AG04450 (cell line): ENCODE measurements around the gene SWT1. TPM values are rescaled to one million over a fixed set of nuclear protein-coding genes. Genes with fewer than 3 reads are reported as not detected.

Experiments
- CTCF ChIA-PET: fragments of 300-600, 350-600 bp; formaldehyde crosslinking; extraction: SDS; loops from one replicate; lab custom pipeline; 2022; ENCODE audit warnings: antibody characterized with exemption, inconsistent platforms; lab: Charles Lee
- POLR2A ChIA-PET: fragments of 350-600 bp; formaldehyde crosslinking; extraction: SDS; loops from one replicate; lab custom pipeline; 2021; ENCODE audit warnings: antibody characterized with exemption, inconsistent platforms; lab: Yijun Ruan, JAX
- DNase-seq: peaks from one replicate; pipeline ENCODE4 v3.0.0-alpha.2; 2011; ENCODE audit warnings: low read depth, low spot score
- H3K27ac ChIP-seq: one replicate; pipeline ENCODE4 v1.5.1; 2012; ENCODE audit warnings: low read depth, low read length, control low read depth
- H3K27me3 ChIP-seq: one replicate; pipeline ENCODE4 v1.6.0; 2012; ENCODE audit warnings: low read length; ENCODE audit not compliant: control insufficient read depth, insufficient read depth
- H3K4me3 ChIP-seq: 2 replicates; pipeline ENCODE4 v1.5.1; 2011; ENCODE audit warnings: mild to moderate bottlenecking, low read depth, low read length, control low read depth
- H3K9me3 ChIP-seq: 2 replicates; pipeline ENCODE4 v1.5.1; 2012; ENCODE audit warnings: low read length; ENCODE audit not compliant: control insufficient read depth, insufficient read depth
- polyA plus RNA-seq: library from polyadenylated mRNA; depleted of rRNA; stranded (reverse); fragments of >200 nt; gene quantifications from 2 replicates; pipeline ENCODE4 v1.2.3, GENCODE V29; 2011; rRNA removed
- small RNA-seq: library from RNA; depleted of rRNA; stranded (forward); fragments of <200 nt; gene quantifications from one replicate; pipeline ENCODE3, GENCODE V24; 2012; ENCODE audit warnings: low read depth; ENCODE audit not compliant: insufficient read length
- TF ChIP-seq, protein P1 (sequence below): IDR thresholded peaks from 2 replicates; pipeline ENCODE4 v1.5.1; 2011; ENCODE audit warnings: low read depth, low read length, control low read depth, inconsistent platforms

Gene SWT1
- polyA plus RNA-seq, 1 experiment = 3.6 TPM

DNA sequence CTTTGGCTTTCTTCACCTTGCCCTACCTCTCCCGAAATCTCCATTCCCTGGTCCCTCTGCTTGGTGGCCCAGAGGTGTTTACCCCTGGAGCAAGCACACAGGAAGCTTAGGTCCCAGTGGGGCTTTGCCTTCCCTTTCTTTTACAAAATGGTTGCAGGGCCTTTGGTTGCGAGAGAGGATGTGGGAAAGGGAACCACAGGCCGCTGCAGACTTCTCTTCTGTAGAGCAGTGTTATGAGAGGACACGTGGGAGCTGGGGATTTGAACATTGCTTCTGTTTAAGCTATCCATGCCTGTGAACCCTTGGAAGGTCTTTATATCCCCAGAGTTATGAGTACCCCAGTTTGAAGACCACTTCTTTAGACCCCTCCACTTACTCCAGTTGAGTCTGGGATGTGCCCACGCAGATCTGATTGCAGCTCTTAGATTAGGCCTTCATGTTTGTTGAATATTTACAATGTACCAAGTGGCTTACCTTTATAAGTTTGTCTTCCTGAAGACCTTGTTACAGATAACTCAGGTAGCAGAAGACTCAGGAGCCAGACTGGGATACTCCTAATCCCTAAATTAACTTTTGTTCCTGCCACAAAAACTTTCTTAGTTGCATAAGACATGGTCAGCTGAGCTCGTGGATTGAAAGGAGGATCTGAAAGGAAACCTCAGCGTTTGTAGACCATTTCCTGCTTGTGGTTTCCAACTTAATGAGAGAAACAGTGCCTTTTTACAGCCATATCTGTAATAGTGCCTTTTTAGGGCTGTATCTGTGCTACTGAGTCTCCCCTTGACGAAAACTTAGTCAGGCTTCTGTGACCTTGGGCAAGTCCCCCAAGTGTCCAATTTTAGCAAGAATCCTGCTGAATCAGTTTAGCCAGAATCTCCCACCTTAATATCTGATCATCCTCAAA lies 182.0 kb downstream of the SWT1 start:
- TF ChIP-seq, protein P1, sequence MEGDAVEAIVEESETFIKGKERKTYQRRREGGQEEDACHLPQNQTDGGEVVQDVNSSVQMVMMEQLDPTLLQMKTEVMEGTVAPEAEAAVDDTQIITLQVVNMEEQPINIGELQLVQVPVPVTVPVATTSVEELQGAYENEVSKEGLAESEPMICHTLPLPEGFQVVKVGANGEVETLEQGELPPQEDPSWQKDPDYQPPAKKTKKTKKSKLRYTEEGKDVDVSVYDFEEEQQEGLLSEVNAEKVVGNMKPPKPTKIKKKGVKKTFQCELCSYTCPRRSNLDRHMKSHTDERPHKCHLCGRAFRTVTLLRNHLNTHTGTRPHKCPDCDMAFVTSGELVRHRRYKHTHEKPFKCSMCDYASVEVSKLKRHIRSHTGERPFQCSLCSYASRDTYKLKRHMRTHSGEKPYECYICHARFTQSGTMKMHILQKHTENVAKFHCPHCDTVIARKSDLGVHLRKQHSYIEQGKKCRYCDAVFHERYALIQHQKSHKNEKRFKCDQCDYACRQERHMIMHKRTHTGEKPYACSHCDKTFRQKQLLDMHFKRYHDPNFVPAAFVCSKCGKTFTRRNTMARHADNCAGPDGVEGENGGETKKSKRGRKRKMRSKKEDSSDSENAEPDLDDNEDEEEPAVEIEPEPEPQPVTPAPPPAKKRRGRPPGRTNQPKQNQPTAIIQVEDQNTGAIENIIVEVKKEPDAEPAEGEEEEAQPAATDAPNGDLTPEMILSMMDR = no peak
- ChIA-PET CTCF (interaction anchor here (0.6 to 3.1 kb wide), 2 partner anchors 227 to 331 kb away, joined by 6 to 13 read pairs; no protein-coding TSS in a partner anchor), POLR2A (no interaction called here)
- DNase-seq = no peak
- H3K27me3 ChIP-seq = no peaks in the 10 kb centered on the region
- H3K9me3 ChIP-seq = no peaks in the 10 kb centered on the region
- H3K27ac ChIP-seq = no peak overlapping the region
- no peak overlapping the region for H3K4me3 ChIP-seq

DNA sequence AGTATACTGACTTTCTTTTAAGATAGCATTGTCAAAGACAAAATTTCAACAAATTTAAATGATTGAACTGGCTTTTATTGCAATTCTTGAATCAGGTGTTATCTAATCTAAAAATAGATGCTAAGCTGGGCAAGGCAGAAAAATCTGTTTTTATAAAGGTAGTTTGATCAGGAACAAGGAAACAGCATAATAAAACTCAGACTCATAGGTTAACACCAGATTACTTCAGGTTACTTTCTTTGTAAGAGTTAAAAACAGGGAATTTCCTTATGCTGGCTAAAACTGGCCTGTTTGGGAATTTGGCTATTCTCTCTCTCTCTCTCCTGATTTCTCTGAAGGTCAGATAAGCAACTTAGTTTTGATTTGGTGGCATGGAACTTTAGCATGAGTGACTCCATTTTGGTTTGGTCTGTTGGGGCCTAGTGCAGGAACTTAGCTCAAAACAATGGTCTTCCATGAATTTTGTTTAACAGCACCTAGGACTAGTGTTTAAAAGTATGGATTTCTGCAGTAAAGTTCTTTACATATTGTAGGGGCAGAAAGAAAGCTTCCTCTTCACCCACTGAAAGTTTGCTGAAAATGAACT lies 184.3 kb downstream of the SWT1 start:
- CTCF ChIA-PET = interaction anchor here (0.7 kb wide), 2 partner anchors 24 to 255 kb away, joined by 3 to 4 read pairs; partner anchors contain the start of gene IVNS1ABP
- TF ChIP-seq, protein P1 = no peak
- Histone ChIP-seq H3K9me3 (no peaks in the 10 kb centered on the region), H3K27me3 (no peaks in the 10 kb centered on the region), H3K27ac (no peak overlapping the region), H3K4me3 (no peak overlapping the region)
- DNase-seq = no peak
- POLR2A ChIA-PET = no interaction called here

Small RNA genes lying within 50 kb of the gene (small RNA-seq; reads per million reads assigned to genes)
- gene RF00019 = not detected

Other genes with a start within 250 kb of the SWT1 start
- 32.9 and 35.0 TPM in 2 replicates for gene NIBAN1, start 182.7 kb upstream of the SWT1 start, polyA plus RNA-seq
- 38.4 and 49.4 TPM in 2 replicates for gene RNF2, start 111.6 kb upstream of the SWT1 start, polyA plus RNA-seq
- 26.1 and 33.4 TPM in 2 replicates for gene TRMT1L, start 214 bp upstream of the SWT1 start, polyA plus RNA-seq
- gene IVNS1ABP, start 160.1 kb downstream of the SWT1 start, polyA plus RNA-seq = 48.9 and 59.6 TPM in 2 replicates